Measurements from ENCODE around the gene XPO1. TPM values are rescaled to one million over a fixed set of nuclear protein-coding genes. Genes with fewer than 3 reads are reported as not detected.
A peak's percentile ranks its signal among the peaks of the same experiment; 100 is the strongest.

The XPO1 gene
- total RNA-seq, 1 donor from 2014 or later, result 217 TPM

DNA sequence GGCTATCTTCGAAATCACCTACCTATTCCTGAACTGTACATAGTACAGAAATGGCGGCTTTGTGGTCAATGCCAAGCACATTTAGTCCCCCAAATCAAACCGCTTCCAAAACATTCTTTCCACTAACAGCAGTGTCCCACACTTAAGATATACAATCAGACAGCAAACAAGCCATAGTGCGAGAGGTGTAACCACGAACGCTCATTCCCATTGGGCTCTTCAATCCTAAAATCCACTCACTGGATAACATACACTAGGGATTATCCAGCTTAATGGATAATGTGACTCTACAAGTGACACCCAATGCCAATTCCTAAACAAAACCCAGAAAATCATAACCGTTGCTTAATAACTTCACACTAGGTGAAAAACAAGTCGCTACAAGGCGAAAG lies 2.0 kb downstream of the XPO1 start:
- Mint-ChIP-seq H3K36me3 (ENCODE audit: low read depth) (peaks cover 39% of the 10 kb centered on the region), H3K4me3 (peak overlapping the region; percentile 90), H3K9me3 (no peaks in the 10 kb centered on the region), H3K27ac (peak overlapping the region; percentile 92), H3K4me1 (peaks cover 47% of the 10 kb centered on the region), H3K27me3 (no peaks in the 10 kb centered on the region)
- no peak for TF ChIP-seq CTCF (IDR thresholded peaks at IDR 0.05)
- ATAC-seq (ENCODE audit: low read depth) (no peak), DNase-seq (no peak)
- CTCF ChIA-PET, result no interaction called here
- intact Hi-C loops (cut with micrococcal nuclease), result loop anchor here (1.0 to 5.0 kb wide), 6 partner anchors 123 to 984 kb away; partner anchors contain the start of genes BCL11A, PAPOLG, PEX13 and REL
- POLR2A ChIA-PET, result interaction anchor here (1.0 to 3.0 kb wide), 3 partner anchors 64 to 653 kb away, joined by 4 to 11 read pairs (median 5); partner anchors contain the start of gene USP34

DNA sequence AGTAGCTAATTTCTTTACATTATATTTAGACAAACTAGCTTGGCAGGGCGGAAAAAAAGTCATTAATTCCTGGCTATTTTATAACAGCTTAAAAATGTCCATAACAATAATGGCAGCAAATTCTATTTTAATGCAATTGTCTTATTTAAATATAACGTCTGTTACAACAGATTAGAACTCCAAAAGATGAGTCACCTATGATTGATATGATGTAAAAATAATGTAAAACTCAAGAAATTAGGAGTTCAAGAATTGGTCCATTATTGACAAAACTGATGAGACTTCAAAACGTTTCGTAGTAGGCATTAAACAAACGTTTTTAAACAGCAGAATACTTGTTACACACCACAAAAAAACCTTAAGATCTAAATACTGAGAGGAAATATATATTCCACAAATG lies 2.7 kb downstream of the XPO1 start:
- TF ChIP-seq CTCF (IDR thresholded peaks at IDR 0.05), result no peak
- intact Hi-C loops (cut with micrococcal nuclease), result loop anchor here (5.0 kb wide), 2 partner anchors 468 to 983 kb away; partner anchors contain the start of genes BCL11A and SANBR

GRCh38 chr2:61534926-61535325 lies 3.2 kb downstream of the XPO1 start:
- DNase-seq, result no peak
- H3K27me3 Mint-ChIP-seq, result no peaks in the 10 kb centered on the region
- ATAC-seq (ENCODE audit: low read depth), result no peak
- H3K4me1 Mint-ChIP-seq, result peaks cover 56% of the 10 kb centered on the region
- intact Hi-C loops (cut with micrococcal nuclease), result loop anchor here (5.0 kb wide), 2 partner anchors 468 to 983 kb away; partner anchors contain the start of genes BCL11A and SANBR
- CTCF ChIA-PET, result no interaction called here
- peak overlapping the region; percentile 90 for H3K4me3 Mint-ChIP-seq
- POLR2A ChIA-PET, result interaction anchor here (0.6 kb wide), 2 partner anchors 93 to 165 kb away, joined by 3 to 5 read pairs; no protein-coding TSS in a partner anchor
- no peak for TF ChIP-seq CTCF (IDR thresholded peaks at IDR 0.05)
- H3K36me3 Mint-ChIP-seq (ENCODE audit: low read depth), result peaks cover 51% of the 10 kb centered on the region
- H3K9me3 Mint-ChIP-seq, result no peaks in the 10 kb centered on the region
- no peak overlapping the region for H3K27ac Mint-ChIP-seq

More for the DNA sequence above, 2.7 kb downstream of the XPO1 start:
- H3K4me3 Mint-ChIP-seq, result peak overlapping the region; percentile 90
- H3K4me1 Mint-ChIP-seq, result peaks cover 52% of the 10 kb centered on the region
- no peaks in the 10 kb centered on the region for H3K9me3 Mint-ChIP-seq
- H3K27me3 Mint-ChIP-seq, result no peaks in the 10 kb centered on the region
- CTCF ChIA-PET, result no interaction called here
- H3K27ac Mint-ChIP-seq, result peak overlapping the region; percentile 92
- POLR2A ChIA-PET, result interaction anchor here (0.7 kb wide), 1 partner anchor 45 kb away, joined by 3 read pairs; no protein-coding TSS in a partner anchor
- H3K36me3 Mint-ChIP-seq (ENCODE audit: low read depth), result peaks cover 46% of the 10 kb centered on the region
- ATAC-seq (ENCODE audit: low read depth) (no peak), DNase-seq (no peak)

DNA sequence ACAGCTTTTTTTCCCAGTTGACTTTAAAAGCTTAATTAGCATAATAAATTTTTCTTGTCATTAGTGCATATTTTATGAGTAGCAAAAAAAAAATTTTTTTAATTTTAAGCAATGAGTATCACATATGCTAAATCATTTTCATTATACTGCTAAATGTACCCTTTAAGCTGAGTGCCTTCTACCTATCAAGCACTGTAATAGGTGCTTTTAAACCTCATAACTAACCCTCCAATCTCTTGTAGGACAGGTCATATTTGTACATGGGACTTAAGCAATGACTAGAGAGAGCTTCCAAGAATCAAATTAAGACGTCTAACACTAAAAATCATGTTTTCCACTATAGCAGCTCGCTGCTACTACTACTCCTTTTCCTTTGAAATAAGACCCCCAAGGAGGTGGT lies 7.4 kb downstream of the XPO1 start:
- H3K27ac Mint-ChIP-seq, result no peak overlapping the region
- no peak for TF ChIP-seq CTCF (IDR thresholded peaks at IDR 0.05)
- H3K36me3 Mint-ChIP-seq (ENCODE audit: low read depth), result peaks cover 64% of the 10 kb centered on the region
- peaks cover 50% of the 10 kb centered on the region for H3K4me1 Mint-ChIP-seq
- ATAC-seq (ENCODE audit: low read depth), result no peak
- ChIA-PET CTCF (interaction anchor here (0.9 to 2.1 kb wide), 2 partner anchors 104 to 203 kb away, joined by 3 to 6 read pairs; no protein-coding TSS in a partner anchor), POLR2A (interaction anchor here (0.5 to 0.7 kb wide), 4 partner anchors 37 to 804 kb away, joined by 3 read pairs; no protein-coding TSS in a partner anchor)
- DNase-seq, result no peak
- intact Hi-C loops (cut with micrococcal nuclease), result no loop called here
- H3K9me3 Mint-ChIP-seq, result no peaks in the 10 kb centered on the region
- no peaks in the 10 kb centered on the region for H3K27me3 Mint-ChIP-seq
- no peak overlapping the region for H3K4me3 Mint-ChIP-seq

- ATAC-seq (ENCODE audit: low read depth), result no peak
- ChIA-PET POLR2A (interaction anchor here (0.6 to 1.4 kb wide), 4 partner anchors 8 to 84 kb away, joined by 3 to 6 read pairs (median 3); partner anchors contain the start of gene XPO1), CTCF (interaction anchor here (2.1 kb wide), 1 partner anchor 104 kb away, joined by 6 read pairs; no protein-coding TSS in a partner anchor)
- TF ChIP-seq CTCF (IDR thresholded peaks at IDR 0.05), result no peak
- no peak for DNase-seq
- peaks cover 44% of the 10 kb centered on the region for H3K4me1 Mint-ChIP-seq
- no peak overlapping the region for H3K27ac Mint-ChIP-seq
- H3K36me3 Mint-ChIP-seq (ENCODE audit: low read depth), result peaks cover 68% of the 10 kb centered on the region
- H3K9me3 Mint-ChIP-seq, result no peaks in the 10 kb centered on the region
- H3K4me3 Mint-ChIP-seq, result no peak overlapping the region
- H3K27me3 Mint-ChIP-seq, result no peaks in the 10 kb centered on the region
- intact Hi-C loops (cut with micrococcal nuclease), result loop anchor here (5.0 kb wide), 1 partner anchor 38 kb away; no protein-coding TSS in a partner anchor
Observed at GRCh38 chr2:61529944-61530735, 8.0 kb downstream of the XPO1 start.

Data from activated B cell treated with CpG ODN at 0.5 μM for 24 hours (primary cell).